Activated CD4-positive, alpha-beta T cell treated with anti-CD3 and anti-CD28 coated beads, Interleukin-10, Interleukin-2, amounts not matched to agents 100 ng/mL and 50 ng/mL, durations not matched to agents 16 hours and 8 hours (primary cell): Measurements from ENCODE around the gene GDI2.
"Not testable (repeated sequence)": the region's sequence is repeated elsewhere in the genome, so short reads cannot be mapped to it uniquely, and the experiment has no call there.

Experiments
- DNase-seq: peaks from one replicate; pipeline ENCODE4 v3.0.0-alpha.2; 2020

Gene GDI2

DNA sequence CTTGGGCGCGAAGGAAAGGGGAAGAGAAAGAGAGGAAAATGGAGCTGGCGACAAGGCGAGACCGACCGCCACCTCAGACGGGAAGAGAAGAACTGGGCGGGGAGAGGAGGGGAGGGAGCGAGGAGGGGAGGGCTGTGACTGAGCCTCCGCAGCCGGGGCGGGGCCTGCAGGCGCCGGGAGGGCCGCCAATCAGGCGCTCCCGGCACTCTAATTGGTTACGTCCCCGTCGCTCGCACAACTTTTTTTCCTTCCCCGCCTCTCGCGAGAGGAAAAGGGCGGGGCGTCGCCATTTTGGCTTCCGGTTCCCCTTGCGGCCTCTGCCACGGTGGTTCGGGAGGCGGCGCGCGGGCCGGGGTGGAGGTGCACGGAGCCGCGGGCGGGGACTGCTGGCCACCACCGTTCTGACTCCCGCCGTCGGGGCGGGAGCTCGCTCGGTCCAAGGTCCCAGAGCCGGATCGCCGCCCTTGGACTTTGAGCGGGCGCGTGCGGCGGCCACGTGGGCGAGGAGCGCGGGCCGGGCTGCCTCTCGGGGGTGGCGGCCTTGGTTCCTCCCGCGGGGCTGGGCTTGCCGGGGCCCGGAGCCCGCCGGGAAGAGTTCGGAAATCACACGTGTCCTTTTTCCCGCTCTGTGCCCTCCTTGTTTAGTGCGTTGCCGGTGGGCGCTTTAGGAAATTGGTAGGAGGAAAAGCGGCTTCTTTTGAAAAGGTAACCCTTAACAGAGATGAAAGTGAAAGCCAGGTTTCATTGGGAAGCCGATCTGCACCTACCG lies at the start of gene GDI2:
GDI2 (minus strand) TSS at position 94 of the 769 bp plus-strand sequence. CDS start 176 bp downstream, outside the sequence.
- peak; percentile 98 for DNase-seq

DNA sequence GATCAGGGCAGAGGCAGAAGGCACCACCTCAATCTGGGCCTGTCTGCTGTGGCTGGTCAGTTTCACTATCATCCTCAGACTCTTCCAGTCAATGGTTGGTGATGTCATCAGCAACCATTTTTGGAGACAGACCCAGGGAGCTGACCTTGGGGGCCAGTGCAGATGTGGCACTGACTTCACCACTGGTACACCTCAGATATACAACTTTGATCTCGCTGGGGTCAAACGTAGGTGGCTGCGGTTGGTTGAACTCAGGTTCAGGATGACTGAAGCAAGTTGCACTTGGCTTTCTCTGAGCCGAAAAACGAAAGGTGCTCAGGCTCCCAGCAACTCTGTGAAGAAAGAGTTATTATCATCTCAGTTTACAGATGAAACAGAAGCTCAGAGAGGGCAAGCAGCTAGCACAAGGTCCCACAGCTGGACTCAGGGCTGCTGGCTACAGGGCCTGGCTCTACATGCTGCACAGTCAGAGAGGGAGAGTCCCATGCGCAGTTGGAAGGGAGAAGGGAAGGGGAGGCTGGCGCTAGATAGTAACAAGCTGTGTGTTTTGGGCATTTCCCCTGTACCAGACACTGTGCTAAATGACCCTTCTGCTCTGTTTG lies 49.2 kb upstream of the GDI2 start:
- no peak for DNase-seq

DNA sequence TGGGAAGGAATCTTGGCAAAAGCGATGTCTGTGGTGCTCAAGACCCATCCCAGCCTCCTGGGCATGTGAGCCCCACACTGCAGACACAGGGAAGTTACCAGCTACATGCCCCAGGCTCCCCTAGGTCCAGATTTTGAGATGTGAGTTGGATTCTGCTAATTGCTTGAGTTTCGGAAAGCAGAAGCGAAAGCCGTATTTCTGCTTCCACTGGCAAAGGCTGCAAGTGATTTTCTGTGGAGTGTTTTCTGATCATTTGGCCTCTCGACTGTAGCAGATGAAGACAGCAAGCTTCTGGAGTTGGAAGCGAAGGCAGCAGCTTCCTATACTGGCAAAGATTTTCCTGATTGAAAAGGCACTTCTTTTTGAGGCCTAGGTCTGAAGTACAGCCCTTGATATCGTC lies 46.8 kb upstream of the GDI2 start:
- no peak for DNase-seq

DNA sequence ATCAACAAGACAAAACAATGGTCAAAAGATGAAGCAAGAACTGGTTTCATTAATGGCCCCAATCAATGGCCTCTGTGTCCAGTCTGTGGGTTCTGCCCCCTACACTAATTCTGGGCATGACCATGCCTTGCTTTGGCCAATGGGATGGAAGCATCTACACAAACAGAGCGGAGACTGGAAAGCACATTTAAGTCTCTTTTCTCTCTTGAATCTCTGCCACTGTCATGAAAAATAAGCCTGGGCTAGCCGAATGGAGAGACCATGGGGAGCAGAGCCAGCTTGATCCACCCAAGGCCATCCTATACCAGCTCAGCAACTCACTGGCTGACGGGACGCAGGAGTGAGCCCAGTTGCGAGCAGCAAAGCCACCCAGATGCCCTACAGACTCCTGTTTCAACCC lies 45.6 kb upstream of the GDI2 start:
- DNase-seq, result no peak

DNA sequence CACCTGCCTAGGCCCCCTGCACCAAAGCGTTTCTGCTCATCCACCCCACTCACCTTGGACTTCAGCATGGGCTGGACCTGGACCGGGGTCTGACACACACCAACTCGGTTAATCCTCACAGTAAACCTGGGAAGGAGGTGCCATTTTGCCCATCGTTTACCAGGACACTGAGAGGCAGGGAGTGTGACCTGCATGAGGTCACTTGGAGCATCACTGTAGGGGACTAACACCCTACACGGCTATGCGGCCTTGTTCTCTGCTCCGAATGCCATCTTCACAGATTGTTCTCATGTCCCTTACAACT lies 43.4 kb upstream of the GDI2 start:
- no peak for DNase-seq

DNA sequence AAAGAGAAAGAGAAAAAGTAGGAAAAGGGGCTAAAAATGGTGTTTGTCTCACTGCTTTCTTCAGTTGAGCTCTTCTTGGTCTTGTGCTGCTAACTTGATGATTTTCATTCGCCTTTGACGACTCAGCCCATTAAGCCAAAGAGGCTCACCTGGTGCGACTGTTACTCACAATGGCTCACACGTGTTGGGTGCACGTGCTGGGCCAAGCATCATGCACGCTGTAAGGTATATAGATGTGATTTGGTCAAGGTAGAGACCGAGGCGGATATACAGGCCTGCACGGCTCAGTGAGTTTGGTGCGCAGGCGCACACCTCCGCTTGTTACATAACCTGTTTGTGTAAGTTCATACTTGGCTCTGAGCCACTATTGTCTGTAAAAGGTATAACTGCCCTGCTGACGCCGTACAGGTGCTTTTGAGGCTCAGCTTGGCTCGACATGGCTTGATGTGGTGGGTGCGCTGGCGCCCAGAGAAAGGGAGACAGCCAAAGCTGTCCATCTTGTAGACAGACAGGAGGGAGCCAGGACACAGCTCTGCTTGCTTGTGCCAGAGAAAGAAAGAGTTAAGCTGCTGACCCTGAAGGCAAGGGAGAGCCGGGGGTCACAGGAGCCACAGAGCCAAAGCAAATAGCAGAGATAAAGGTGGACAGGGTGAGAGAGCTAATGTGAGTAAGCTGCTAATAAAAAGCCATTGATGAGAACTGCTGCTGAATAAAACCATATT lies 42.9 kb upstream of the GDI2 start:
- no peak for DNase-seq

DNA sequence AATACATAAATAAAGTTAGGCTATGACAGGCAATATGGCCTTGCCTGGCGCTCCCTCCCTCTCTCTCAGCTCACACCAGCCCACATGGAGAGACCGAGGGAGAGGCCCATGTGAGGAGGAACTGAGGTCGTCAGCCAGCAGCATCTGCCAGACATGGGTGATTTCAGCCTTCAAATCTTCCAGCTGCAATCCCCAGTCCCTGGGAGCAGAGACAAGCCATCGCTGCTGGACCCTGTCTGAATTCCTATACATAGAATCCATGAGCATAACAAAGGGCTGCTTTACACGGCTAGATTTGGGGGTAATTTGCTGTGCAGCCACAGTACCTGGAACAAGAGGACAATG lies 40.9 kb upstream of the GDI2 start:
- DNase-seq, result no peak

DNA sequence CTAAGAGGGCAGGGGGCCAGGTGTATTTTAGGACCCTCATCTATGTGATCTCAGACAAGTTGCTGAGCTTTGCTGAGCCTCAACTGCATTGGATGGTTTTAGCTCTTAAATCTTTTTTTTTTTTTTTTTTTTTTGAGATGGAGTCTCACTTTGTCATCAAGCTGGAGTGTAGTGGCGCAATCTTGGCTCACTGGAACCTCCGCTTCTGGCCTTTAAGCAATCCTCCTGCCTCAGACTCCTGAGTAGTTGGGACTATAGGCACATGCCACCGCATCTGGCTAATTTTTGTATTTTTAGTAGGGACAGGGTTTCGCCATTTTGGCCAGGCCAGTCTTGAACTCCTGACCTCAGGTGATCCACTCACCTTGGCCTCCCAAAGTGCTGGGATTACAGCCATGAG lies 33.4 kb upstream of the GDI2 start:
- DNase-seq, result not testable (repeated sequence)

DNA sequence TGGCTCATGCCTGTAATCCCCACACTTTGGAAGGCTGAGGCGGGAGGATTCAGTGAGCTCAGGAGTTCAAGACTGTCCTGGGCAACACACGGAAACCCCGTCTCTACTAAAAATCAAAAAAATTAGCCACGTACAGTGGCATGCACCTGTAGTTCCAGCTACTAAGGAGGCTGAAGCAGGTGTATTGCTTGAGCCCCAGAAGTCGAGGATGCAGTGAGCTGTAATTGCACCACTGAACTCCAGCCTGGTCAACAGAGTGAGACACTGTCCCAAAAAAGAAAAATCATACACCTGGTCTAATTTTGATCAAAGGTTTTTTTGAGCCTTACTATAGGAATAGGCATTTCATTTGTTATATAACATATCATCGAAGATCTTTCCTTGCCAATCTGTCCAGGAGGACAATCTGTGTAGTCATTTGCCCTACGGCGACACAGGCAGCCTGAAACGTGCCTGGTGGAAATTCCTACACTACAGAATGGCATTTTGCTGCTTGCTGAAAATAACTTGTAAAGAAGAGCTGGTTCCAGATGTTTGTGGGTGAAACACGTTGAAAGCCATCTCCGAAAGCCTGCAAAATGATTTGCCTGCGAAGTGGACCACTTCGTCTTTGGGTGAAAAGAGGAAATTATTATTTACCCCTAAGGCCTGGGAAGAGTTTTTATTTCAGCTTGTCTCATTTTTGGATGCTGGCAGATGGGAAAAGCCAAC lies 31.3 kb upstream of the GDI2 start:
- no peak for DNase-seq

DNA sequence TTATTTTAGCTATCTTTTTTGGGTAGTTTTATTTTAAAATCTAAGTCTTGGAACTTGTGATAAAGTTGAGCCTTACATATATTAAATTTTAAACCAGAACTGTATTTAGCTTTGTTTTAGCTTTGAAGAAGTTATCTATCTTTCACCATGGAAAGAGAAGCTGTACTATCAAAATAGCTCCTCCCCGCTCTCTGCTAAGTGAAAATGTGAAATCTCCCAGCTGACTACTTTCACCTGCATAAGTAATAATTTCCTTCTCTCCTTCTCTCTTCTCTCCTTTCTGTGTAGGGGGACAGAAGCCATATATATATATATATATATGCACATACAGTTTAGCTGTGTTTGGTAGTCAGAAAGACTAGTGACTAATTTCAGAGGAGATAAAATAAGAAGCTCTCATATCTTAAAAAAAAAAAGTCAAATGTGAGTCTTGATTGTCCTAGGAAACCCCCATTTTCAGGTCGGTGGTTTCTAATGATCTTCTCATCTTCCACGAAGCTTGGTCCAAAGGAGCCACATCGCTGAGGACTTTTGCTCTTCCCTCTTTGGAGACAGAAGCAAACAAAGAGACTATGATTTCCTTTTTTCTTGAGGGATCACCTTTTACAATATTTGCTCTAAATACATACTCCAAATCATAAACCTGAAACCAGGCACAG lies 30.6 kb upstream of the GDI2 start:
- DNase-seq, result no peak

DNA sequence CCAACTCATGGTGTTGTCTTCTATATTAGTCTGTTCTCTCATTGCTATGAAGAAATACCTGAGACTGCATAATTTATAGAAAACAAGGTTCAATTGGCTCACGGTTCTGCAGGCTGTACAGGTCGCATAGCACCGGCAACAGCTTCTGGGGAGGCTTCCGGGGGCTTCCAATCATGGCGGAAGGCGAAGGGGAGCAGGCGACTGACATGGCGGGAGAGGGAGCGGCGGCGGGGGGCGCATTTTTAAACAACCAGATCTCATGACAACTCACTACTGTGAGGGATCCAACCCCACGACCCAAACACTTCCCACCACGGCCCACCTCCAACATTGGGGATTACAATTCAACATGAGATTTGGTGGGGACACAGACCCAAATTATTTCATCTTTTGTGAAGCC lies 28.7 kb upstream of the GDI2 start:
- no peak for DNase-seq

DNA sequence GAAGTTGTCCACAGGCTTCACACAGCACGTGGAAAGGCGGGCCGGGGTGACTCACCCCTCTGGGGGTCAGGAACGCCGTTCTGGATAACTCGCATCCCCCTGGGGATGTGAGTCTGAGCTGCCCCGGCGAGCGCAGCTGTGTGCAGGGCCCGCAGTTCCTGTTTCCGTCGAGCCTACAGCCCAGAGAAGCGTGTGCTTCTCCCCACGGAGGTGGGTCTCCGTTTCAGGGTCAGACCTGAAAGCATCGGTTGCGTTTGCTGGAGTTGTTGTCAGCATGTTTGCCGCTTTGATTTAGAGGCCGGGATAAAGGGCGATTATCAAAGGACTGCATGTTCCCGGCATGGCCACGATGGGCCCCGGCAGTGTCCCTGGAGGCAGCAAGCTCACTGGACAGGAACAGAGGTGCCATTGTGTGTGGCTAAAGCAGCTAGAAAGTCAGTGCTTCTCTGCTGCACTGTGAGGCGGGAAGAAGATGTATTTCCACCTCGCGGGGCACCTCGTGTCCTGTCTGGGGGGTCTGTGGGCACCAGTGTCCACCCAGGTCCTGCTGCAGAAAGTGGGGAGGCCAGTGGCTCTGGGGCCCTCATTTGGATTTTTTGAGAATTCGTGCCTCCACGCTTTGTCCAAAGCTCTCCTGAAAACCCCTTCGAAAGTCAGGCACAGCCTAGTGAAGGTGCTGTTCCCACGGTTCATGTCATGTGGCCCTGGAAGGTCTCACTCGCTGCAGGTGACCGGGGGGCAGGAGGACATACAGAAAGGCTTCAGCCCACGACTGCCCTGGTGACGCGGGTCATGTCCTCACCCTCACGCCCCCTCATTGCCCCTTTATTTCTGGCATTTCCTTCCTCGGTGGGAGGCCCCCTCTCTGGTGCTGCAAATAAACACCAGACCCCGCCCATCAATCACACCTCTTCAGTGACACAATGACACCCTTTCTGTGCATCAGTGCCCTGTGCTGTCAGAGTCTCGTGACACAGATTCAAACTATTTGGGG lies 27.4 kb upstream of the GDI2 start:
- DNase-seq, result no peak

DNA sequence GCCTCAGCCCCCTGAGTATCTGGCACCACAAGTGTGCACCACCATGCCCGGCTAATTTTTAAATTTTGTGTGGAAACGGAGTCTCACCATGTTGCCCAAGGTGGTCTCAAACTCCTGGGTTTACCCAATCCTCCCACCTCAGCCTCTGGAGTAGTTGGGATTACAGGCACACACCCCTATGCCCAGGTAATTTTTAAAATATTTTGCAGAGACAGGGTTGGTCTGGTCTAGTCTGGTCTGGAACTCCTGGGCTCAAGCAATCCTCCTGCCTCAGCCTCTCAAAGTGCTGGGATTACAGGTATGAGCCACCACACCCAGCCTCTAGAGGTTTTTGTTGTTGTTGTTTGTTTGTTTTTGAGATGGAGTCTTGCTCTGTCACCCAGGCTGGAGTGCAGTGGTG lies 22.9 kb upstream of the GDI2 start:
- DNase-seq, result not testable (repeated sequence)

DNA sequence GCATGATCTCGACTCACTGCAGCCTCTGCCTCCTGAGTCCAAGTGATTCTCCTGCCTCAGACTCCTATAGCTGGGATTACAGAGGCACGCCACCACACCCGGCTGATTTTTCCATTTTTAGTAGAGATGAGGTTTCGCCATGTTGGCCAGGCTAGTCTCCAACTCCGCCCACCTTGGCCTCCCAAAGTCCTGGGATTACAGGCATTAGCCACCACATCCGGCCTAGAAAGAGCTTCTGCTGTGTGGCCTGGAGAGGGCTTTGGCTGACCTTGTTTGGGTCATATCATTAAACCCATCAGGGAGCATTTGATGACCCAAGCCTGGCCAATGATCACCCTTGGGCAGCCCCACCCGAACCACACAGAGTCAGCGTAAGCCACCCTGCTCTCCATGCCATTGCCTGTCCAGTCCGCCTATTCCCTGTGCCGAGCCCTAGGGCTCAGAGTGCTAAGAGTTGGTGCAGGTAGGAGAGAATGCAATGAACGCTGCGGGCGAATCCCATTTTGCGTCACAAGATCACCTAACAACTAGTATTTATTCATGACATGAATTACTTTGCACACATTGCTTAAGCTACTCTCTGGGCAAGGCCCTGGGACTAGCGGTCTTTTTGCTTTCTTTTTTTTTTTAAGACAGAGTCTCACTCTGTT lies 22.3 kb upstream of the GDI2 start:
- DNase-seq, result no peak

DNA sequence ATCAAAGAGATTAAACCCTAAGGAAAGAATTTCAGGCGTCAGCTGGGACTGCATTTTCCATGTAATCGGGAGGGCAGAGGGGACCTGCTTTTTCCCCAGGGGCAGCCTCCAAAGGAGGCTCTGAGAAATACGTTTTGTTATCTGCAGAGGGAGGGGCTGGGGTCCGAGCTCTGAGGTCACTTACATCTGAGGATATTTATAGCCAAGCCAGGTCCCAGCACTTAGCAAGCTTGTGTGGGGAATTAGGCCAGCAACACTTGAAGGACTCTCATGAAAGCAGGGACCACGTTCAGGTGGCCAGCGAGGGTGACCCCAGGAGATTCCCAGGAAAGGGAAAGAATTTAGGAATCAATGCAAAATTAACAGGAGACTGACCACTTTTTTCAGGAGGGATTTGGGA lies 20.6 kb upstream of the GDI2 start:
- DNase-seq, result no peak

DNA sequence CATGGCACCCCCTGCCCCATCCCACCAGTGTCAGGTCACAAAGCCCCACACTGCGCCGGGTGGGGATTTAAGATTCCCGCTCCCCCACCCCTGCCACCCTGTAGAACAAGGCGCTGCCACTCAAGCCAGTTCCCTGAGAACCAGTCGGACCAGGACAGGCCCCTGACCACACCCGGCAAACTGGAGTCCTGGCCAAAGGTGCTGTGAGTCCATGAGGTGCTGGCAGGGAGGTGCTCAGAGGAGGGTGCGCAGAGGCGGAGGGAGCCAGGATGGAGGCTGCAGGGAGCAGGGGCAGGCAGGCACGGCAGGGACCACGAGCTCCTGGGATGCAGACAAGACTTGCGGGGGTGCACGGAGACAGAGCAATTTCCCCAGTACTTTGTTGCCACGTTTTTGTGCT lies 19.7 kb upstream of the GDI2 start:
- DNase-seq, result no peak

DNA sequence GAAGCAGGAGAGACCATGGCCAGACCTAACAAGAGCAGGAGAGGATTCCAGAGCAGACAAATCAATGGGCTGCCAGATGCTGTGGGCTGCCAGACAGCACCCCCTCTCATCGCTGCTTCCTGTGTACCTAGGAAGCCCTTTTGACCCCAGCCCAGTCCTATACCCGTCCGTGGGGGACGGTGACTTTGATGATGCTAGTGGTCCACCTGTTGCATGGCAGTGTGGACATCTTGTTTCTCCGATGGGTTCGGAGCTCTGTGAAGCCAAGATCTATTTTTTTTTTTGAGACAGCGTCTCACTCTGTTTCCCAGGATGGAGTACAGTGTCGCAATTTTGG lies 18.2 kb upstream of the GDI2 start:
- no peak for DNase-seq

DNA sequence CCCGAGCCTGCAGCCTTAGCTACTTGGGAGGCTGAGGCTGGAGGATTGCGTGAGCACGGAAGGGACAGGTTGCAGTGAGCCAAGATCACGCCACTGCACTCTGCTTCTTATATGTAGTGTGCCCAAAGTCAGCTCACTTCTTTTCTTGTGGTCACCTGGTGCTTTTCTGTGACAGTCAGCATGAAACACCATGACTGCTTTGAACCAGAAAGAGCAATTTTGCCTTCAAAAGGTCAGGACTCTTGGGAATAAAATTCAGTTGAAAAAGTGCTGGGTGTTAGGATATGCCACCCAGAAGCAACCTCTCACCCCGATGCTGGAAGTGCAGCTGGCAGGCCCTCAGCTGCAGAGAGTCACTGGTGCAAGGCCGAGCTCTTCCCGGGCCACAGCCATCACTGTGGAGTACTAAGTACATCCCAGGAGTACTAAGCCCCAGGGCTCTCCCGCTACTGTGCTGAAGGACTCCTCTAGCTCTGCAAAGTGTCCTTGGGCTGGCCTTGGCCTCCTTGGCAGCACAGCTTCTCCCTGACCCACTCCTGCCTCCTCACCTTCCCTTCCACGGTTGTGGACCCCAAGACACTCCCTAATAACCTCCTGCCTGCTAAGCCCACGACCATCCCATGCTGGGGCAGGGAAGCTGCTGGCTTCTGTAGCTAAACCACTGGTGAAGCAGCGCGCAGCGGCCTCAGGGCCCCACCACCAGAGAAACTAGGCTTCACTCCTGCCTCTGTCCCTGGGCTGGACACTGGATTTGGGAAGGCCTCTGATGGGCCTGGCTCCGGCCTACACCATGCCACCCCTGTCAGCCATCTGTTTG lies 17.6 kb upstream of the GDI2 start:
- no peak for DNase-seq

DNA sequence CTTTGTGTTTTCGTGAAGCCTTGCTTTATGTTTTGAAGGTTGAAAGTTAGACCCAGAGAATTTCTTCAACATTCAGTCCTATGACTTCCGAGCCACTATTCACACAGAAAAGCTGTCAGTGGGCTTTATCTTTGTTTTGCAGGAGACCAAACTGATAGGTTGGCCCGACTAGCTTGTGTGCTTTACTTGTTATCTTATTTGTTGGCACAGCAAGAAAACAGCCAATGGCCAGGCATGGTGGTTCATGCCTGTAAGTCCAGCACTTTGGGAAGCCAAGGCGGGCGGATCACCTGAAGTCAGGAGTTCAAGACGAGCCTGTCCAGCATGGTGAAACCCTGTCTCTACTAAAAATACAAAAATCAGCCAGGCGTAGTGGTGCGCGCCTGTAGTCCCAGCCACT lies 16.0 kb upstream of the GDI2 start:
- DNase-seq, result no peak

DNA sequence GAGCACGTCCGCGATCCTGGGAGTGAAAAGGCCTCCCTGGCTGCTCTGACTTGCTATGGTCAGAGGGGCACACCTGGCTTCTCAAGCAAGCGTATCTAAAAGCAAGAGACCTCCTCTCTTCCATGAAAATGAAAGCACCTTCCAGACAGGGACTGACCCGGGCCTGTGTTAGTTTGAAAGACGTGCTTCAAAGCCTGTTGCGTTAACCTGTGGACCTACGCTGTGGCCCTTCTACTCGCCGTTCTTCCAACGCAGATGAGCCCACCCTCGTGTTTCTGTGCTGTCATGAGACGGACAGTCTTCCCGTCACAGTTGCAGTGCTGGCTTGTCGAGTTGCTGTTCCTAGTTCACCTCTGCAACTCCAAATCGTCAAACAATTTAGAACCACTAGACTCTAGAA lies 15.5 kb upstream of the GDI2 start:
- no peak for DNase-seq

DNA sequence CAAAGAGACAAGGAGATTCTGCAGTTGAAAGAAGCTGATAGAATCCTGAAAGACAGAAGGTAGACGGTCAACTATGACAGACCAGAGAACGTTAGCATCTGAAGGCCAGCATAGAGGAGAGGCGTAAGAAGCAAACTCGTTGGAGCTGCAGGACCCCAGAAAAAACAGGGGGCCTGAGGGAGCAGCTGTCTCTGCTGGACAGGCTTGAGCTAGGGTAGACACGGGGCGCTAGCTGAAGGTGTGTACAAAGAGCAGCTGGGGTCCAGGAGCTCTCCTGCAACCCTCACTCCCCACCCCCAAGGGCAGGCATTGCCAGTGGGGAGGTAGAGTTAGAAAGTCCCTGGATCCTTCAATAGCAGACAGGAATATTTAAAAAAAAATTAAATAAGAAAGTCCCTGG lies 14.6 kb upstream of the GDI2 start:
- DNase-seq, result no peak
